Activated naive CD8-positive, alpha-beta T cell (primary cell): ENCODE results near the gene NINJ1.

Source experiments
- H3K27ac Mint-ChIP-seq: one replicate; pipeline ENCODE4 v1.8.0; 2021; ENCODE audit warnings: mixed read lengths
- H3K27me3 Mint-ChIP-seq: one replicate; pipeline ENCODE4 v1.8.0; 2021; ENCODE audit warnings: mixed read lengths
- H3K36me3 Mint-ChIP-seq: one replicate; pipeline ENCODE4 v1.8.0; 2021; ENCODE audit warnings: mixed read lengths
- H3K4me1 Mint-ChIP-seq: one replicate; pipeline ENCODE4 v1.8.0; 2021; ENCODE audit warnings: low read depth, mixed read lengths
- H3K4me3 Mint-ChIP-seq: one replicate; pipeline ENCODE4 v1.8.0; 2021; ENCODE audit warnings: mild to moderate bottlenecking, mixed read lengths
- H3K9me3 Mint-ChIP-seq: one replicate; pipeline ENCODE4 v1.8.0; 2021; ENCODE audit warnings: low read depth, mixed read lengths

Gene NINJ1

DNA sequence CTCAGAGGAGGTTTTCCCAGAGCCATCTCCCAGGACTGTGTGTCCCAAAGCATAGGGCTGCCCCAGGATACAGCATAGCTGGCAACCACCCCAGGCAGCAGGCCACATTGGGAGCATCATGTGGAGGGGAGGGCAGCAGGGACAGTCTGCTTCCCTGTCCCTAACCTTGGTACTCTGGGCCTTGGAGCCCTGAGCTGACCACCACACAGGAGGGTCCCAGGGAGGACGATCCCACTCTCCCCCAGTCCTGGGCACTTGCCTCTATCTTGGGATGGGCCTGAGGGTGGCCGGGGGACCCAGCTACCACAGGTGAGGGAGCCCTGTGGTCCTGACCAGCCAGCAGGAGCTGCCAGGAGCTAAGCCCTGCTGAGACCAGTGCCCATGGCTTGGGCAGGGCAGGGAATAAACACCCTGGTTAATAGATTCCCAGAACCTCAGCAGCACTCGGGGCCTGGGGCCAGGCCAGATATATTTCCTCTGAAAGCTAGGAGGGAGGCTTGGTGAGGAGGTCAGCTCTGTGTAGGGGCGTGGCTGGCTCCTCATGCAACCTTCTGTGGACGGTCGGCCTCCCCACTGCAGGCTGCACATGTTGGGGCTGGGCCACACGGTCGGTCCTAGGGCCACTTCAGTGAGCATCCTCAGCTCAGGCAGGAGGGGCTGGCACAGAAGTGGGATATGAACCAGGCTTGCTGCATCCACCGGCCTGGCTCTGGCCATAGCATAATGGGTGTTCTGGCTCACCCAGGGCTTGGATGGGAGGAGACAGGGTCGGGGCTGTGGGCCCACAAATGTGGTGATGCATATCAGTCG, 4.2 kb downstream of the NINJ1 start:
- H3K36me3 Mint-ChIP-seq = no peaks in the 10 kb centered on the region
- no peaks in the 10 kb centered on the region for H3K9me3 Mint-ChIP-seq
- peaks cover 70% of the 10 kb centered on the region for H3K4me1 Mint-ChIP-seq
- no peaks in the 10 kb centered on the region for H3K27me3 Mint-ChIP-seq
- peak overlapping the region; percentile 59 for H3K4me3 Mint-ChIP-seq
- H3K27ac Mint-ChIP-seq = no peak overlapping the region

DNA sequence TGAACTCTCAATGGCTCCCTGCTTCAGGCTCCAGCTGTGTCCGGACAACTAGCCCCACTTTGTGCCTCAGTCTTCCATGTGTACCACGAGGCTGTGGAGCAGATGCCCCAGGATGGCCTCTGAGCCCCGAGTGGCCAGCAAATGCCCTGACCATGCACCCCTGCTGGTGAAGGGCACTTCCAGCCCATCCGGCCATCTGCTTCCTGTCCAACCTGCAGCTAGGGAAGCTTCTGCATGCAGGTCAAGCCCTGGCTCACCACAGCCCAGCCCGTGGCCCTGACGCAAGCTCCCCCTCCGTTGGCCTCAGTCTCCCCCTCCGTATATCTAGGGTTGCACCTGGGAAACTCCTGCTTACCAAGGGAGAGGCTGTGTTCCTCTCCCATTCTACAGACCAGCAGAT, 4.8 kb downstream of the NINJ1 start:
- Mint-ChIP-seq H3K27me3 (no peaks in the 10 kb centered on the region), H3K4me1 (peaks cover 68% of the 10 kb centered on the region), H3K27ac (no peak overlapping the region), H3K4me3 (no peak overlapping the region), H3K36me3 (no peaks in the 10 kb centered on the region), H3K9me3 (no peaks in the 10 kb centered on the region)

DNA sequence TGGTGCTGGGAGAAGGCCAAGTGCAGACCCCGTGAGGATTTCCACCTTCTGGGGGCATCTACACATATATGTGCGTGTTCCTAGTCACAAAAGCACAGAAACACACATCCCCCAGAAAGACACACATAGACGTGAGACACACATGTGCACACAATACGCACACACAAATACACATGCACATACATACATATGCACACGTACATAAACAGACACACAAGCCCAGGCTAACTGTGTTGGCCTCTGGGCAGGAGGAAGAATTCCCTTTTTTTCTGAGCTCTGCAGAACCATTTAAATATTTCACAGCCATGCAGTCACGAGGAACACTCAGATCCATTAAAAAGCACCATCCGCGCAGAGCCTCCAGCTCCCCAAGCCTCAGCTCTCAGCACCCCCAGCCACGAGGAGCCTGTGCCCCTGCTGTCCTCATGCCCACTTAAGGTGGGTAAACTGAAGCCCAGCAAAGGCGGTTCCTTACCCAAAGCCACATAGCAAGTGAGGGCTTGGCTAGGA, 5.3 kb downstream of the NINJ1 start:
- no peaks in the 10 kb centered on the region for H3K36me3 Mint-ChIP-seq
- peak overlapping the region; percentile 9 for H3K4me3 Mint-ChIP-seq
- H3K9me3 Mint-ChIP-seq = no peaks in the 10 kb centered on the region
- H3K4me1 Mint-ChIP-seq = peaks cover 69% of the 10 kb centered on the region
- H3K27me3 Mint-ChIP-seq = no peaks in the 10 kb centered on the region
- peak overlapping the region; percentile 77 for H3K27ac Mint-ChIP-seq

- H3K36me3 Mint-ChIP-seq = no peaks in the 10 kb centered on the region
- no peak overlapping the region for H3K4me3 Mint-ChIP-seq
- peaks cover 67% of the 10 kb centered on the region for H3K4me1 Mint-ChIP-seq
- no peaks in the 10 kb centered on the region for H3K9me3 Mint-ChIP-seq
- H3K27ac Mint-ChIP-seq = peak overlapping the region; percentile 77
- no peaks in the 10 kb centered on the region for H3K27me3 Mint-ChIP-seq
These were observed 5.9 kb downstream of the NINJ1 start for GRCh38 chr9:93128011-93128714.

- peak overlapping the region; percentile 54 for H3K4me3 Mint-ChIP-seq
- H3K36me3 Mint-ChIP-seq = no peaks in the 10 kb centered on the region
- peaks cover 60% of the 10 kb centered on the region for H3K4me1 Mint-ChIP-seq
- no peaks in the 10 kb centered on the region for H3K9me3 Mint-ChIP-seq
- H3K27me3 Mint-ChIP-seq = no peaks in the 10 kb centered on the region
- H3K27ac Mint-ChIP-seq = peak overlapping the region; percentile 73
These were observed 6.6 kb downstream of the NINJ1 start for GRCh38 chr9:93127395-93127911.

GRCh38 chr9:93126825-93127368, 7.2 kb downstream of the NINJ1 start:
- H3K9me3 Mint-ChIP-seq = no peaks in the 10 kb centered on the region
- H3K4me3 Mint-ChIP-seq = peak overlapping the region; percentile 54
- no peaks in the 10 kb centered on the region for H3K27me3 Mint-ChIP-seq
- H3K27ac Mint-ChIP-seq = peak overlapping the region; percentile 73
- H3K4me1 Mint-ChIP-seq = peaks cover 55% of the 10 kb centered on the region
- H3K36me3 Mint-ChIP-seq = no peaks in the 10 kb centered on the region

DNA sequence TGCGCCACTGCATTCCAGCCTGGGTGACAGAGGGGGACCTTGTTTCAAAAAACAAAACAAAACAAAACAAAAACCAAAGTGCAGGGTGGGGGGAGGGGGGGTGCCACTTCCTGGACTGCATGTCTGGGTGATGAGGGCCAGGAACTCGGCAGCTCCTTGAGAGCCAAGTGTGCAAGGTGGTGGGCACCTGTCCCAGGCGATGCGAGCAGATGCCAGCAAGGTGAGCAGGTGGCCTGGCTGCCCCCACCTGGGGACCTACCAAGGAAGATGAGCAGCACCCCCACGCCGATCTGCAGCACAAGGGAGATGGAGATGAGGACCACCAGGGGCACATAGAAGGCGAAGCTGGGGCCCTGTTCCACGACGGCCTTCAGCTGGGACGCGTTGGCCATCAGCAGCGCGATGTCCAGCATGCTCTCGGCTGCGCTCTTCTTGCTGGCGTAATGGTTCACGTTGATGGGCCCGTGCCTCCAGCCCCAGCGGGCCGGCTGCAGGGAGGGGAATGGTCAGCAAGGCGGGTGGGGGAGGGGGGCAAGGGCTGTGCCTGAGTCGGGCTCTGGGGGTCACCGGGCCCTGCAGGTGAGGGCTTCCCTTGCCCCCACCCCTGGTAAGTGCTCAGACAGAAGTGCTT, 7.8 kb downstream of the NINJ1 start:
- H3K4me3 Mint-ChIP-seq = peak overlapping the region; percentile 61
- no peaks in the 10 kb centered on the region for H3K27me3 Mint-ChIP-seq
- peaks cover 48% of the 10 kb centered on the region for H3K4me1 Mint-ChIP-seq
- peak overlapping the region; percentile 87 for H3K27ac Mint-ChIP-seq
- no peaks in the 10 kb centered on the region for H3K9me3 Mint-ChIP-seq
- H3K36me3 Mint-ChIP-seq = no peaks in the 10 kb centered on the region

GRCh38 chr9:93125331-93125894, 8.6 kb downstream of the NINJ1 start:
- Mint-ChIP-seq H3K36me3 (no peaks in the 10 kb centered on the region), H3K27ac (peak overlapping the region; percentile 87), H3K4me1 (peaks cover 44% of the 10 kb centered on the region), H3K27me3 (no peaks in the 10 kb centered on the region), H3K9me3 (no peaks in the 10 kb centered on the region), H3K4me3 (peak overlapping the region; percentile 61)

DNA sequence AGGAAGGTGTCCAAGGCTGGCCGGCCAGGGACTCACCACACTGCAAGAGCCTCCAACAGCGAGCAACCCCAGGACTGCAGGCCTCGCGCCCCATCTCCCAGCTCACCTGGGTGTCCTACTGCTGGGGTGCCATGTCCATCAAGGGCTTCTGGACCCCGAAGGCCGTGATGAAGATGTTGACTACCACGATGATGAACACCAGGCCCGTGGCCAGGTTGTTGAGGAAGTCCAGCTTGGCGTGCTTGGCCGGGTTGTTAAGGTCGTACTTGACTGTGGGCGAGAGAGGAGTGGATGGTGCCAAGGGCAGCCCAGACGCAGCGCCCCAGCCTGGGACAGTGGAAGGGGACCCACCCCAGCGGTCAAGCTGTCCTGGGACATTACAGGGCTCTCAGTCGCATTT, 9.3 kb downstream of the NINJ1 start:
- Mint-ChIP-seq H3K4me3 (no peak overlapping the region), H3K36me3 (no peaks in the 10 kb centered on the region), H3K27ac (no peak overlapping the region), H3K9me3 (no peaks in the 10 kb centered on the region), H3K4me1 (peaks cover 48% of the 10 kb centered on the region), H3K27me3 (no peaks in the 10 kb centered on the region)

DNA sequence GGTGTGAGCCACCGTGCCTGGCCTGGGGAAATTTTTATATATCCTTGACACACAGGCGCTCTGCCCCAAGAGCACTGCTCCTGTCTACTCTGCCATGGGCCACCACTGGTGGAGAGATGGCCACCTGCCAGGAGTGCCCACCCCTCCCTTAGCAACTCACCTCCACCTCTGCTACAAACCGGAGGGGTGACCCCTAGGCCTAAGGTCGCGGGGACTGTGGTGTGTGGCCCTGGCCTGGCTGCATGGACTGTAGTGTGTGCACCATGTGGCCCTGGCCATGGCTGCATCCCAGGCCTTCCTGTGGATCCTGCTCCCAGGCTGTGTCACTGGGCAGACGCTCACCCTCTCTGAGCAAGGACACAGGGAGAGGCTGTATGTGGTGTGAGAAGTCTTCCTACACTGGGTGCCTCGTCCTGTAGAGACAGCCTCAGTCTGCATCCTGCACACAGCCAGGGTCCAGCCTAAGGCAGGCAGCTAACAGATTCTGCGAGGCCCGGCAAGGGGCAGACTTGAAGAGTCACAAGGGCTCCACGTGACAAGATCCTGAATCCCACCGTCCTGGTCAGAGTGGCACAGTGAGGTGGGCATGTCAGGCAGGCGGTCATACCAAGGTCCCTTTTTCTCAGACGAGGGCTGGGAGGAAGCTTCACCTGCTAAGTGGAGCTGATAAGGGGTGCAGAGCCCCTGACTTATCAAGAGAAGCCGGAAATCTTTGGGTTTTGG, 10.3 kb downstream of the NINJ1 start:
- no peaks in the 10 kb centered on the region for H3K36me3 Mint-ChIP-seq
- H3K4me3 Mint-ChIP-seq = no peak overlapping the region
- H3K9me3 Mint-ChIP-seq = no peaks in the 10 kb centered on the region
- H3K27me3 Mint-ChIP-seq = no peaks in the 10 kb centered on the region
- no peak overlapping the region for H3K27ac Mint-ChIP-seq
- peaks cover 47% of the 10 kb centered on the region for H3K4me1 Mint-ChIP-seq

DNA sequence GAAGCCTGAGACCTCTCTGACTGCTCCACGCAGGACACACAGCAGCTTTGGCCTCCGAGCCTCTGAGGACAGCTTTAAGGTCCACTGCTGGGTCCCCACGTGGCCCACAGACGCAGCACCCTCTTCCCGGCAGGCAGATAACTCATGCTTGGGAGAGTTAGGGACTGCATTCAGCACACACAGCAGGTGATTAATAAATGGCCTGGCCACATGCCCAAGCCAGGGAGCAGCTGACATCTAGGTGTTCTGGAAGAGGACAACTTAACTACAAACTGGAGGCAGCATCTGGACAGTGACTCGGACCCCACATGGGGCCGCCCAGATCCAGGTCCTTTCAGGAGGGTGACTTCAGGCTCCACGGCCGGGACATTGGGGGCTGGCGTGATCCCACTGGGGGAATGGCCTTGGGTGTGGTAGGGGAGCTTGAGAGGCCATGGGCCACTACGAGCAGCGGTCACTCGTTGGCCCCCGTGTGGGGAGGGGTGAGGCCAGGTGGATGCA, 11.3 kb downstream of the NINJ1 start:
- Mint-ChIP-seq H3K36me3 (no peaks in the 10 kb centered on the region), H3K4me1 (peaks cover 39% of the 10 kb centered on the region), H3K9me3 (no peaks in the 10 kb centered on the region), H3K4me3 (no peak overlapping the region), H3K27me3 (no peaks in the 10 kb centered on the region), H3K27ac (no peak overlapping the region)

- Mint-ChIP-seq H3K4me3 (no peak overlapping the region), H3K4me1 (peaks cover 28% of the 10 kb centered on the region), H3K9me3 (no peaks in the 10 kb centered on the region), H3K27ac (no peak overlapping the region), H3K27me3 (no peaks in the 10 kb centered on the region), H3K36me3 (no peaks in the 10 kb centered on the region)
These were observed 12.5 kb downstream of the NINJ1 start for GRCh38 chr9:93121316-93122241.

DNA sequence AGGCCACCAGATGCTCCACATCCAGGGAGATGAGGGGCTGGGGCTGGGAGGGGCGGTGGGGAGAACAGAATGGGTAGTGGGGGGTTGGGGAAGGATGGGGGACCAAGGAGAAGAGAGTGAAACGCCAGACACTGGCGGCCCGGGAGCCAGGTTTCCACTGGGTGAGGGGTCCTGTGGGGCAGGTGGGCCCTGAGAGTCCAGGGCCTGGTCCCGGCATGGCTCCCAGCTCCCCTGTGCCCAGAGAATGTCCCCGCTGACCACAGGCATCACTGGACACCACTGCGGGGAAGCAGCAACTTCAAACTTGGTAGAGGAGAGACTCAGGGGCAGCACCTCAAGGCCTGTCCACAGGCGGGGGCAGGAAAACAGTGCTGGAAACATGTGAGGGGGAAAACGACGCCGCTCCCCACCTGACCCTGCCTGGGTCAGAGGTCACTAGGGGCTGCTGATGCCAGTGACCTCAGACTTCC, 13.2 kb downstream of the NINJ1 start:
- no peaks in the 10 kb centered on the region for H3K27me3 Mint-ChIP-seq
- H3K9me3 Mint-ChIP-seq = no peaks in the 10 kb centered on the region
- no peak overlapping the region for H3K4me3 Mint-ChIP-seq
- peaks cover 22% of the 10 kb centered on the region for H3K4me1 Mint-ChIP-seq
- no peak overlapping the region for H3K27ac Mint-ChIP-seq
- H3K36me3 Mint-ChIP-seq = no peaks in the 10 kb centered on the region
